K562 (cell line): ENCODE data around the gene MON2. TPM values are rescaled to one million over a fixed set of nuclear protein-coding genes. Genes with fewer than 3 reads are reported as not detected.

Experiments
- FOXM1 ChIP-seq, 2 experiments: fragments of 450-650 bp in 1 of 2; sonication (generic) in 1 of 2; formaldehyde crosslinking in 1 of 2; IDR thresholded peaks; 2 replicates each; pipeline versions ENCODE4 v1.6.1 to v1.9.0; 2017 to 2022; ENCODE audit warnings: low read depth in 2 of 2, mild to moderate bottlenecking in 2 of 2, missing genetic modification reagents in 1 of 2, moderate library complexity in 1 of 2
- JUN ChIP-seq, 2 experiments: sonication (generic) in 1 of 2; formaldehyde crosslinking in 1 of 2; IDR thresholded peaks; 2 replicates each; pipeline versions ENCODE4 v1.6.1 to v1.8.0; 2012 to 2022; ENCODE audit warnings: borderline replicate concordance in 2 of 2, mild to moderate bottlenecking in 2 of 2, improper control_type of control experiment in 1 of 2, low read depth in 1 of 2, low read length in 1 of 2, missing genetic modification reagents in 1 of 2
- NFATC3 ChIP-seq: fragments of 450-650 bp; IDR thresholded peaks from 2 replicates; pipeline ENCODE4 v1.6.1; 2017; ENCODE audit warnings: mild to moderate bottlenecking
- SMARCA5 ChIP-seq: fragments of 450-650 bp; IDR thresholded peaks from 2 replicates; pipeline ENCODE4 v1.6.1; 2016
- TAL1 ChIP-seq: fragments of 450-650 bp; IDR thresholded peaks from 2 replicates; pipeline ENCODE4 v1.6.1; 2016; ENCODE audit warnings: mild to moderate bottlenecking
- TOE1 ChIP-seq, 2 experiments: fragments of 450-650 bp in 1 of 2; sonication (generic) in 1 of 2; formaldehyde crosslinking in 1 of 2; IDR thresholded peaks; 2 replicates each; pipeline versions ENCODE4 v1.7.1 to v1.8.0; 2016 to 2022; ENCODE audit warnings: borderline replicate concordance in 2 of 2, mild to moderate bottlenecking in 2 of 2, antibody characterized with exemption in 1 of 2, inconsistent platforms in 1 of 2, low read depth in 1 of 2, missing genetic modification reagents in 1 of 2, moderate library complexity in 1 of 2
- ZFX ChIP-seq: sonication (generic); formaldehyde crosslinking; IDR thresholded peaks from 2 replicates; pipeline ENCODE4 v1.8.0; 2022; ENCODE audit warnings: mild to moderate bottlenecking, missing genetic modification reagents, moderate library complexity
- ZNF780A ChIP-seq: fragments of 250-450 bp; sonication (Bioruptor Pico); IDR thresholded peaks from 2 replicates; pipeline ENCODE4 v1.5.0; 2021; ENCODE audit warnings: mild to moderate bottlenecking
- polyA plus RNA-seq, 8 experiments: library from polyadenylated mRNA; depleted of rRNA in 4 of 8; stranded (reverse) in 5 of 8; unstranded in 3 of 8; fragments of >200 nt; fragmentation: Nextera tagmentation in 2 of 8; fragmentation: Illumina TruSeq in 1 of 8; extraction: Ambion mirVana in 2 of 8; extraction: Trizol in 1 of 8; gene quantifications; 2 replicates each; pipeline versions ENCODE4 v1.2.1 to v1.2.3, GENCODE V29; 2011 to 2014; ENCODE audit warnings: inconsistent platforms in 1 of 8, missing spikeins in 1 of 8
- total RNA-seq, 7 experiments: library from RNA; depleted of rRNA in 6 of 7; stranded (reverse); fragments of >200 nt in 6 of 7; fragmentation: Illumina TruSeq in 2 of 7; extraction: Trizol in 2 of 7; gene quantifications; 2 replicates each; pipeline versions ENCODE4 v1.2.1 to v1.2.3, GENCODE V29; 2011 to 2021; ENCODE audit warnings: low replicate concordance in 1 of 7
- TF ChIP-seq, protein P1 (sequence below), 2 experiments: fragments of 450-650 bp; formaldehyde crosslinking in 1 of 2; IDR thresholded peaks; 2 replicates each; pipeline versions ENCODE4 v1.4.0 to v1.6.1; 2014 to 2020; ENCODE audit warnings: mild to moderate bottlenecking in 2 of 2, borderline replicate concordance in 1 of 2, low read depth in 1 of 2
- TF ChIP-seq, protein P2 (sequence below): sonication (generic); formaldehyde crosslinking; IDR thresholded peaks from 2 replicates; pipeline ENCODE4 v1.8.0; 2023; ENCODE audit warnings: missing genetic modification reagents, mild to moderate bottlenecking, borderline replicate concordance

Gene MON2
- total and polyA plus RNA-seq, 9 of the 15 experiments (the other 6 are each of a cell fraction or from before 2014, with no cell fraction given), result 3.6 to 31.6 (median 16.8) TPM

DNA sequence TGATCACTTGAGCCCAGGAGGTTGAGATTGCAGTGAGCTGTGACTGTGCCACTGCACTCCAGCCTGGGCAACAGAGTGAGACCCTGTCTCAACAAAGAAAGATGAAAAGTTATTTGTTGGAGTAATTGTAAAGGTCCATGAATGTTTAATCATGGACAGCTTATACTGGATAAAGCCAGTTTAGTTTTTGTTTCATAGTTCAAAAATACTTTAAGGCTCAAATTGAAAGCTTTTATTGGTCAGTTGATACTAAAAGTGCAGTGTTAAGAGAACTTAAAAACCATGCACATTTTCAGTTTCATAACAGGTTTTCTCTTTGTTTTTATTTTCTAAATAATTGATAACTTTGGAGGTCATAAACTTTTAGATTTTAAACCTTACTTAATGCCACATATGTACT, 108.4 kb downstream of the MON2 start (continued):
- TF ChIP-seq TOE1 (IDR thresholded peaks at IDR 0.05; ENCODE audit: borderline replicate concordance), result no peak
- TF ChIP-seq TOE1 (CRISPR knock-in tag; IDR thresholded peaks at IDR 0.05; ENCODE audit: borderline replicate concordance, low read depth), result no peak
- TF ChIP-seq ZNF780A (CRISPR knock-in tag), result no peak
- TF ChIP-seq FOXM1 (IDR thresholded peaks at IDR 0.05; ENCODE audit: low read depth), result no peak
- no peak for TF ChIP-seq FOXM1 (CRISPR knock-in tag; IDR thresholded peaks at IDR 0.05; ENCODE audit: low read depth)
- TF ChIP-seq, protein P1, sequence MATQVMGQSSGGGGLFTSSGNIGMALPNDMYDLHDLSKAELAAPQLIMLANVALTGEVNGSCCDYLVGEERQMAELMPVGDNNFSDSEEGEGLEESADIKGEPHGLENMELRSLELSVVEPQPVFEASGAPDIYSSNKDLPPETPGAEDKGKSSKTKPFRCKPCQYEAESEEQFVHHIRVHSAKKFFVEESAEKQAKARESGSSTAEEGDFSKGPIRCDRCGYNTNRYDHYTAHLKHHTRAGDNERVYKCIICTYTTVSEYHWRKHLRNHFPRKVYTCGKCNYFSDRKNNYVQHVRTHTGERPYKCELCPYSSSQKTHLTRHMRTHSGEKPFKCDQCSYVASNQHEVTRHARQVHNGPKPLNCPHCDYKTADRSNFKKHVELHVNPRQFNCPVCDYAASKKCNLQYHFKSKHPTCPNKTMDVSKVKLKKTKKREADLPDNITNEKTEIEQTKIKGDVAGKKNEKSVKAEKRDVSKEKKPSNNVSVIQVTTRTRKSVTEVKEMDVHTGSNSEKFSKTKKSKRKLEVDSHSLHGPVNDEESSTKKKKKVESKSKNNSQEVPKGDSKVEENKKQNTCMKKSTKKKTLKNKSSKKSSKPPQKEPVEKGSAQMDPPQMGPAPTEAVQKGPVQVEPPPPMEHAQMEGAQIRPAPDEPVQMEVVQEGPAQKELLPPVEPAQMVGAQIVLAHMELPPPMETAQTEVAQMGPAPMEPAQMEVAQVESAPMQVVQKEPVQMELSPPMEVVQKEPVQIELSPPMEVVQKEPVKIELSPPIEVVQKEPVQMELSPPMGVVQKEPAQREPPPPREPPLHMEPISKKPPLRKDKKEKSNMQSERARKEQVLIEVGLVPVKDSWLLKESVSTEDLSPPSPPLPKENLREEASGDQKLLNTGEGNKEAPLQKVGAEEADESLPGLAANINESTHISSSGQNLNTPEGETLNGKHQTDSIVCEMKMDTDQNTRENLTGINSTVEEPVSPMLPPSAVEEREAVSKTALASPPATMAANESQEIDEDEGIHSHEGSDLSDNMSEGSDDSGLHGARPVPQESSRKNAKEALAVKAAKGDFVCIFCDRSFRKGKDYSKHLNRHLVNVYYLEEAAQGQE (IDR thresholded peaks at IDR 0.05; ENCODE audit: borderline replicate concordance), result no peak
- TF ChIP-seq, protein P1 (CRISPR knock-in tag; IDR thresholded peaks at IDR 0.05; ENCODE audit: low read depth), result no peak
- TF ChIP-seq TAL1, result no peak
- no peak for TF ChIP-seq SMARCA5
- TF ChIP-seq JUN (IDR thresholded peaks at IDR 0.05; ENCODE audit: borderline replicate concordance, low read depth, low read length), result no peak
- TF ChIP-seq JUN (CRISPR knock-in tag; IDR thresholded peaks at IDR 0.05; ENCODE audit: borderline replicate concordance), result no peak
- TF ChIP-seq, protein P2, sequence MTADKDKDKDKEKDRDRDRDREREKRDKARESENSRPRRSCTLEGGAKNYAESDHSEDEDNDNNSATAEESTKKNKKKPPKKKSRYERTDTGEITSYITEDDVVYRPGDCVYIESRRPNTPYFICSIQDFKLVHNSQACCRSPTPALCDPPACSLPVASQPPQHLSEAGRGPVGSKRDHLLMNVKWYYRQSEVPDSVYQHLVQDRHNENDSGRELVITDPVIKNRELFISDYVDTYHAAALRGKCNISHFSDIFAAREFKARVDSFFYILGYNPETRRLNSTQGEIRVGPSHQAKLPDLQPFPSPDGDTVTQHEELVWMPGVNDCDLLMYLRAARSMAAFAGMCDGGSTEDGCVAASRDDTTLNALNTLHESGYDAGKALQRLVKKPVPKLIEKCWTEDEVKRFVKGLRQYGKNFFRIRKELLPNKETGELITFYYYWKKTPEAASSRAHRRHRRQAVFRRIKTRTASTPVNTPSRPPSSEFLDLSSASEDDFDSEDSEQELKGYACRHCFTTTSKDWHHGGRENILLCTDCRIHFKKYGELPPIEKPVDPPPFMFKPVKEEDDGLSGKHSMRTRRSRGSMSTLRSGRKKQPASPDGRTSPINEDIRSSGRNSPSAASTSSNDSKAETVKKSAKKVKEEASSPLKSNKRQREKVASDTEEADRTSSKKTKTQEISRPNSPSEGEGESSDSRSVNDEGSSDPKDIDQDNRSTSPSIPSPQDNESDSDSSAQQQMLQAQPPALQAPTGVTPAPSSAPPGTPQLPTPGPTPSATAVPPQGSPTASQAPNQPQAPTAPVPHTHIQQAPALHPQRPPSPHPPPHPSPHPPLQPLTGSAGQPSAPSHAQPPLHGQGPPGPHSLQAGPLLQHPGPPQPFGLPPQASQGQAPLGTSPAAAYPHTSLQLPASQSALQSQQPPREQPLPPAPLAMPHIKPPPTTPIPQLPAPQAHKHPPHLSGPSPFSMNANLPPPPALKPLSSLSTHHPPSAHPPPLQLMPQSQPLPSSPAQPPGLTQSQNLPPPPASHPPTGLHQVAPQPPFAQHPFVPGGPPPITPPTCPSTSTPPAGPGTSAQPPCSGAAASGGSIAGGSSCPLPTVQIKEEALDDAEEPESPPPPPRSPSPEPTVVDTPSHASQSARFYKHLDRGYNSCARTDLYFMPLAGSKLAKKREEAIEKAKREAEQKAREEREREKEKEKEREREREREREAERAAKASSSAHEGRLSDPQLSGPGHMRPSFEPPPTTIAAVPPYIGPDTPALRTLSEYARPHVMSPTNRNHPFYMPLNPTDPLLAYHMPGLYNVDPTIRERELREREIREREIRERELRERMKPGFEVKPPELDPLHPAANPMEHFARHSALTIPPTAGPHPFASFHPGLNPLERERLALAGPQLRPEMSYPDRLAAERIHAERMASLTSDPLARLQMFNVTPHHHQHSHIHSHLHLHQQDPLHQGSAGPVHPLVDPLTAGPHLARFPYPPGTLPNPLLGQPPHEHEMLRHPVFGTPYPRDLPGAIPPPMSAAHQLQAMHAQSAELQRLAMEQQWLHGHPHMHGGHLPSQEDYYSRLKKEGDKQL, result no peak
- TF ChIP-seq ZFX (CRISPR knock-in tag), result no peak
- no peak for TF ChIP-seq NFATC3
